NK-92 (cell line): Measurements from ENCODE around the gene DNASE2.

Experiments
- DNase-seq: peaks from one replicate; lab custom pipeline; 2025; ENCODE audit not compliant: unreplicated experiment; lab: John Stamatoyannopoulos, UW

DNASE2 gene

GRCh38 chr19:12834976-12835757 lies 46.1 kb downstream of the DNASE2 start:
- DNase-seq: no peak

- no peak for DNase-seq
Measured at GRCh38 chr19:12834566-12834943, 46.7 kb downstream of the DNASE2 start, which contains the start of gene RTBDN. Gene RTBDN, minus strand, starts transcription at chr19:12834579. Its CDS starts 4,600 bp downstream, at chr19:12829979.

- no peak for DNase-seq
Measured at GRCh38 chr19:12833738-12834565, 47.3 kb downstream of the DNASE2 start.

GRCh38 chr19:12833418-12833737 lies 47.9 kb downstream of the DNASE2 start:
- DNase-seq: no peak

GRCh38 chr19:12828494-12828893 lies 52.8 kb downstream of the DNASE2 start:
- DNase-seq: no peak

GRCh38 chr19:12825254-12826131 lies 55.8 kb downstream of the DNASE2 start:
- no peak for DNase-seq
